GM12878 (cell line): ENCODE measurements around the gene SNX12. TPM values are rescaled to one million over a fixed set of nuclear protein-coding genes. Genes with fewer than 3 reads are reported as not detected.

Experiments
- ATF7 ChIP-seq: fragments of 450-650 bp; IDR thresholded peaks from 2 replicates; pipeline ENCODE4 v1.6.1; 2016; ENCODE audit warnings: low read depth, mild to moderate bottlenecking
- BHLHE40 ChIP-seq, 2 experiments: fragments of 450-650 bp in 1 of 2; IDR thresholded peaks; 2 replicates each; pipeline ENCODE4 v1.6.1; 2011 to 2017; ENCODE audit warnings: low read depth in 2 of 2, borderline replicate concordance in 1 of 2, improper control_type of control experiment in 1 of 2, low read length in 1 of 2, mild to moderate bottlenecking in 1 of 2
- FOXM1 ChIP-seq: IDR thresholded peaks from 2 replicates; pipeline ENCODE4 v1.6.1; 2012; ENCODE audit warnings: low read depth, mild to moderate bottlenecking, inconsistent platforms, low read length, moderate library complexity
- HDGF ChIP-seq: fragments of 450-650 bp; IDR thresholded peaks from 2 replicates; pipeline ENCODE4 v1.6.1; 2016; ENCODE audit warnings: antibody characterized with exemption
- IRF4 ChIP-seq: IDR thresholded peaks from 2 replicates; pipeline ENCODE4 v1.6.1; 2011; ENCODE audit warnings: low read depth, low read length
- MYC ChIP-seq: IDR thresholded peaks from 2 replicates; pipeline ENCODE4 v1.6.1; 2011; ENCODE audit warnings: mild to moderate bottlenecking, low read length, moderate library complexity, inconsistent platforms; ENCODE audit not compliant: insufficient read depth, insufficient replicate concordance, insufficient read length, severe bottlenecking
- PAX5 ChIP-seq: IDR thresholded peaks from 2 replicates; pipeline ENCODE4 v1.6.1; 2011; ENCODE audit warnings: low read depth, low read length, borderline replicate concordance
- SREBF2 ChIP-seq: IDR thresholded peaks from 2 replicates; pipeline ENCODE4 v1.6.1; 2012; ENCODE audit warnings: mild to moderate bottlenecking, low read length
- TCF12 ChIP-seq: IDR thresholded peaks from 2 replicates; pipeline ENCODE4 v1.6.1; 2011; ENCODE audit warnings: low read depth, mild to moderate bottlenecking, low read length
- TCF3 ChIP-seq: IDR thresholded peaks from 2 replicates; pipeline ENCODE4 v1.6.1; 2012; ENCODE audit warnings: low read depth, mild to moderate bottlenecking, low read length, borderline replicate concordance; ENCODE audit not compliant: insufficient read depth
- YY1 ChIP-seq: IDR thresholded peaks from 2 replicates; pipeline ENCODE4 v1.6.1; 2011; ENCODE audit warnings: low read depth, mild to moderate bottlenecking, low read length
- ZBTB4 ChIP-seq: fragments of 450-650 bp; formaldehyde crosslinking; IDR thresholded peaks from 2 replicates; pipeline ENCODE4 v1.4.0; 2022; ENCODE audit warnings: mild to moderate bottlenecking, moderate library complexity
- ZBTB40 ChIP-seq: fragments of 450-650 bp; IDR thresholded peaks from 2 replicates; pipeline ENCODE4 v1.6.1; 2016; ENCODE audit warnings: mild to moderate bottlenecking, moderate library complexity, borderline replicate concordance
- ZNF274 ChIP-seq: IDR thresholded peaks from one replicate; pipeline ENCODE4 v1.8.0; 2011; ENCODE audit not compliant: insufficient read length, insufficient read depth
- polyA plus RNA-seq, 11 experiments: library from polyadenylated mRNA; depleted of rRNA in 4 of 11; unstranded in 6 of 11; stranded (reverse) in 5 of 11; fragments of >200 nt; fragmentation: Nextera tagmentation in 4 of 11; fragmentation: Illumina TruSeq in 1 of 11; extraction: Ambion mirVana in 4 of 11; extraction: Trizol in 1 of 11; gene quantifications; 1 replicate in 1 of 11; 2 replicates in 10 of 11; pipeline versions ENCODE4 v1.2.1 to v1.2.3, GENCODE V29; 2011 to 2016; ENCODE audit warnings: inconsistent platforms in 2 of 11, missing spikeins in 2 of 11, low read depth in 1 of 11
- total RNA-seq, 4 experiments: library from RNA; depleted of rRNA in 3 of 4; stranded (reverse); fragments of >200 nt in 3 of 4; fragmentation: Illumina TruSeq in 1 of 4; extraction: Trizol in 1 of 4; gene quantifications; 2 replicates each; pipeline versions ENCODE4 v1.2.1 to v1.2.3, GENCODE V29; 2013 to 2021
- TF ChIP-seq, protein P1 (sequence below): fragments of 450-650 bp; IDR thresholded peaks from 2 replicates; pipeline ENCODE4 v1.6.1; 2017; ENCODE audit warnings: mild to moderate bottlenecking, low read depth, inconsistent platforms; ENCODE audit not compliant: poor library complexity, severe bottlenecking
- TF ChIP-seq, protein P2 (sequence below): IDR thresholded peaks from 2 replicates; pipeline ENCODE4 v1.6.1; 2011; ENCODE audit warnings: low read depth, low read length, improper control_type of control experiment, borderline replicate concordance

The SNX12 gene
- total and polyA plus RNA-seq, 10 of the 15 experiments (the other 5 are each of a cell fraction or from before 2014, with no cell fraction given) = 4.4 to 50.4 (median 34.2) TPM

- TF ChIP-seq ZBTB4 (CRISPR knock-in tag) = no peak
- TF ChIP-seq TCF3 = no peak
- TF ChIP-seq FOXM1 = no peak
- TF ChIP-seq IRF4 = no peak
- TF ChIP-seq SREBF2 = no peak
- no peak for TF ChIP-seq PAX5
- TF ChIP-seq YY1 = 0 out of 2 replicates have a peak, but pooled peaks have one; percentile 11
- TF ChIP-seq HDGF = 0 out of 2 replicates have a peak, but pooled peaks have one; percentile 23
- TF ChIP-seq TCF12 = peak; percentile 36; the same call in 1 of the 2 replicates
- TF ChIP-seq, protein P1, sequence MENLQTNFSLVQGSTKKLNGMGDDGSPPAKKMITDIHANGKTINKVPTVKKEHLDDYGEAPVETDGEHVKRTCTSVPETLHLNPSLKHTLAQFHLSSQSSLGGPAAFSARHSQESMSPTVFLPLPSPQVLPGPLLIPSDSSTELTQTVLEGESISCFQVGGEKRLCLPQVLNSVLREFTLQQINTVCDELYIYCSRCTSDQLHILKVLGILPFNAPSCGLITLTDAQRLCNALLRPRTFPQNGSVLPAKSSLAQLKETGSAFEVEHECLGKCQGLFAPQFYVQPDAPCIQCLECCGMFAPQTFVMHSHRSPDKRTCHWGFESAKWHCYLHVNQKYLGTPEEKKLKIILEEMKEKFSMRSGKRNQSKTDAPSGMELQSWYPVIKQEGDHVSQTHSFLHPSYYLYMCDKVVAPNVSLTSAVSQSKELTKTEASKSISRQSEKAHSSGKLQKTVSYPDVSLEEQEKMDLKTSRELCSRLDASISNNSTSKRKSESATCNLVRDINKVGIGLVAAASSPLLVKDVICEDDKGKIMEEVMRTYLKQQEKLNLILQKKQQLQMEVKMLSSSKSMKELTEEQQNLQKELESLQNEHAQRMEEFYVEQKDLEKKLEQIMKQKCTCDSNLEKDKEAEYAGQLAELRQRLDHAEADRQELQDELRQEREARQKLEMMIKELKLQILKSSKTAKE = no peak
- 0 out of 4 replicates have a peak, but pooled peaks of 1 of the 2 experiments have one; percentile 29 for TF ChIP-seq BHLHE40 (IDR thresholded peaks at IDR 0.05; ENCODE audit: borderline replicate concordance in 1 of 2, low read depth in 2 of 2, low read length in 1 of 2)
- peak; percentile 62 for TF ChIP-seq ATF7
- no peak for TF ChIP-seq MYC
- TF ChIP-seq, protein P2, sequence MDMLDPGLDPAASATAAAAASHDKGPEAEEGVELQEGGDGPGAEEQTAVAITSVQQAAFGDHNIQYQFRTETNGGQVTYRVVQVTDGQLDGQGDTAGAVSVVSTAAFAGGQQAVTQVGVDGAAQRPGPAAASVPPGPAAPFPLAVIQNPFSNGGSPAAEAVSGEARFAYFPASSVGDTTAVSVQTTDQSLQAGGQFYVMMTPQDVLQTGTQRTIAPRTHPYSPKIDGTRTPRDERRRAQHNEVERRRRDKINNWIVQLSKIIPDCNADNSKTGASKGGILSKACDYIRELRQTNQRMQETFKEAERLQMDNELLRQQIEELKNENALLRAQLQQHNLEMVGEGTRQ = no peak
- TF ChIP-seq ZBTB40 = no peak
- TF ChIP-seq ZNF274 = no peak
Measured at GRCh38 chrX:71103110-71103983, 35.2 kb upstream of the SNX12 start (continued).
